Uterus (tissue), 2 donors: ENCODE results near the gene IFIT3.

Experiments used
- CTCF ChIP-seq, 4 experiments: fragments of 200-600 bp in 2 of 4; fragments of 450-650 bp in 2 of 4; sonication (generic) in 2 of 4; IDR thresholded peaks; one replicate each; pipeline ENCODE4 v1.5.1; 2016 to 2019; ENCODE audit warnings: antibody characterized with exemption in 4 of 4, mild to moderate bottlenecking in 2 of 4, moderate library complexity in 1 of 4
- POLR2A ChIP-seq, 2 donors: fragments of 450-650 bp; IDR thresholded peaks; one replicate each; pipeline ENCODE4 v1.6.1; 2016; ENCODE audit warnings: antibody characterized with exemption in 2 of 2, mild to moderate bottlenecking in 1 of 2, moderate library complexity in 1 of 2

DNA sequence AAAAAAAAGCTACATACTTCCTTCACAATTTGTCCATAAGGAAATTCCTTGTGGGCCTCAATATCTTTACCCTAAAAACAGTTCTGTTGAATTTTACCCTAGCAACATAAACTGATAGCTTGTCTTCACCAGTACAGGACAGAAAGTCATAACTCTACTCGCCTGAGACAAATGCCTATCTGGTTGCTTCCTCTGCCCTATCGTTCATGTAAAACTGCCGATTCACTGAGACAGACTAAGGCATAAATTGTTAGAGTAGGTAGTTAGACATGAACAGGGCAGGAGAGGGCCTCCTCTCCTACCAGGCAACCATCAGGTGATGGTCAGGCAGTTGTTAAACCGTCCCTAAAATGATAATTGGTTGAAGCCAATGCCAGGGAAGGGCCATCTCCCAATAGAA lies 25.0 kb downstream of the IFIT3 start:
- TF ChIP-seq CTCF (IDR thresholded peaks at IDR 0.05) (no peak), POLR2A (IDR thresholded peaks at IDR 0.05) (no peak)
